Measurements from ENCODE around the gene PGAM1.

DNA sequence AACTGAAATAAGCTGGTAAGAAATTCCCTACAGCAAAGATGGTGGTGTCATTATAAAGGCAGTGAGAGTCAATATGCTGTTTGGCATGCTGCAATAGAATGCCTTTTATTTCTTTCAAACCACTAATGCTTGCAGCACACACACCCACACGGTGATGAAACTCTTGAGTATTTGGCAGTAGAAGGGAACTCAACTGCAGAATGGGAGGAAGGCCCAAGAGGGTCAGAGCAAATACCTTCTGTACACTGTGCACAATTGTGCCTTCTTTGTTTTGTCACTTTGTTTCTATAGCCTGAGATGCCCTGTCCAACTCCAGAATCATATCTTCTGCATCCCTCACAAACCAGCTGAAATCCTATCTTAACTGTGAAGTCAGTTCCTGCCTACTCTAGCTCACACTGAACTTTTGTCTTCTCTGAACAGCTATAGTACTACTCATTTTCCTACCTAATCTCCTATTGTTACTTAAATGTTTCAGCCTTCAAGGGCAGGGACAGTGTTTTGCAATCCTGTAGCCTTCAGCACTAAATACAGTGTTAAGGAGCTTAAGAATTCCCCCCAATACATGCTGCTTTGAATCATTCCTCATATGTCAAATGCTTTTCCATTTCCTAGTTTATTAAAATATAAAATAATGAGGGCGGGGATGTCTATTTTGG lies 50.1 kb downstream of the PGAM1 start:
- TF ChIP-seq POLR2A (IDR thresholded peaks at IDR 0.05) (no peak), EP300 (IDR thresholded peaks at IDR 0.05) (no peak)
- TF ChIP-seq, protein P1, sequence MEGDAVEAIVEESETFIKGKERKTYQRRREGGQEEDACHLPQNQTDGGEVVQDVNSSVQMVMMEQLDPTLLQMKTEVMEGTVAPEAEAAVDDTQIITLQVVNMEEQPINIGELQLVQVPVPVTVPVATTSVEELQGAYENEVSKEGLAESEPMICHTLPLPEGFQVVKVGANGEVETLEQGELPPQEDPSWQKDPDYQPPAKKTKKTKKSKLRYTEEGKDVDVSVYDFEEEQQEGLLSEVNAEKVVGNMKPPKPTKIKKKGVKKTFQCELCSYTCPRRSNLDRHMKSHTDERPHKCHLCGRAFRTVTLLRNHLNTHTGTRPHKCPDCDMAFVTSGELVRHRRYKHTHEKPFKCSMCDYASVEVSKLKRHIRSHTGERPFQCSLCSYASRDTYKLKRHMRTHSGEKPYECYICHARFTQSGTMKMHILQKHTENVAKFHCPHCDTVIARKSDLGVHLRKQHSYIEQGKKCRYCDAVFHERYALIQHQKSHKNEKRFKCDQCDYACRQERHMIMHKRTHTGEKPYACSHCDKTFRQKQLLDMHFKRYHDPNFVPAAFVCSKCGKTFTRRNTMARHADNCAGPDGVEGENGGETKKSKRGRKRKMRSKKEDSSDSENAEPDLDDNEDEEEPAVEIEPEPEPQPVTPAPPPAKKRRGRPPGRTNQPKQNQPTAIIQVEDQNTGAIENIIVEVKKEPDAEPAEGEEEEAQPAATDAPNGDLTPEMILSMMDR (IDR thresholded peaks at IDR 0.05), result no peak

Measured in stomach (tissue), 4 donors.